ENCODE data around the gene TWF2. TPM values are rescaled to one million over a fixed set of nuclear protein-coding genes. Genes with fewer than 3 reads are reported as not detected.

The TWF2 gene
- total and polyA plus RNA-seq, 2 of the 13 experiments (the other 11 are each of a cell fraction or from before 2014, with no cell fraction given): 45.5 to 108 TPM

- TF ChIP-seq, protein P1, sequence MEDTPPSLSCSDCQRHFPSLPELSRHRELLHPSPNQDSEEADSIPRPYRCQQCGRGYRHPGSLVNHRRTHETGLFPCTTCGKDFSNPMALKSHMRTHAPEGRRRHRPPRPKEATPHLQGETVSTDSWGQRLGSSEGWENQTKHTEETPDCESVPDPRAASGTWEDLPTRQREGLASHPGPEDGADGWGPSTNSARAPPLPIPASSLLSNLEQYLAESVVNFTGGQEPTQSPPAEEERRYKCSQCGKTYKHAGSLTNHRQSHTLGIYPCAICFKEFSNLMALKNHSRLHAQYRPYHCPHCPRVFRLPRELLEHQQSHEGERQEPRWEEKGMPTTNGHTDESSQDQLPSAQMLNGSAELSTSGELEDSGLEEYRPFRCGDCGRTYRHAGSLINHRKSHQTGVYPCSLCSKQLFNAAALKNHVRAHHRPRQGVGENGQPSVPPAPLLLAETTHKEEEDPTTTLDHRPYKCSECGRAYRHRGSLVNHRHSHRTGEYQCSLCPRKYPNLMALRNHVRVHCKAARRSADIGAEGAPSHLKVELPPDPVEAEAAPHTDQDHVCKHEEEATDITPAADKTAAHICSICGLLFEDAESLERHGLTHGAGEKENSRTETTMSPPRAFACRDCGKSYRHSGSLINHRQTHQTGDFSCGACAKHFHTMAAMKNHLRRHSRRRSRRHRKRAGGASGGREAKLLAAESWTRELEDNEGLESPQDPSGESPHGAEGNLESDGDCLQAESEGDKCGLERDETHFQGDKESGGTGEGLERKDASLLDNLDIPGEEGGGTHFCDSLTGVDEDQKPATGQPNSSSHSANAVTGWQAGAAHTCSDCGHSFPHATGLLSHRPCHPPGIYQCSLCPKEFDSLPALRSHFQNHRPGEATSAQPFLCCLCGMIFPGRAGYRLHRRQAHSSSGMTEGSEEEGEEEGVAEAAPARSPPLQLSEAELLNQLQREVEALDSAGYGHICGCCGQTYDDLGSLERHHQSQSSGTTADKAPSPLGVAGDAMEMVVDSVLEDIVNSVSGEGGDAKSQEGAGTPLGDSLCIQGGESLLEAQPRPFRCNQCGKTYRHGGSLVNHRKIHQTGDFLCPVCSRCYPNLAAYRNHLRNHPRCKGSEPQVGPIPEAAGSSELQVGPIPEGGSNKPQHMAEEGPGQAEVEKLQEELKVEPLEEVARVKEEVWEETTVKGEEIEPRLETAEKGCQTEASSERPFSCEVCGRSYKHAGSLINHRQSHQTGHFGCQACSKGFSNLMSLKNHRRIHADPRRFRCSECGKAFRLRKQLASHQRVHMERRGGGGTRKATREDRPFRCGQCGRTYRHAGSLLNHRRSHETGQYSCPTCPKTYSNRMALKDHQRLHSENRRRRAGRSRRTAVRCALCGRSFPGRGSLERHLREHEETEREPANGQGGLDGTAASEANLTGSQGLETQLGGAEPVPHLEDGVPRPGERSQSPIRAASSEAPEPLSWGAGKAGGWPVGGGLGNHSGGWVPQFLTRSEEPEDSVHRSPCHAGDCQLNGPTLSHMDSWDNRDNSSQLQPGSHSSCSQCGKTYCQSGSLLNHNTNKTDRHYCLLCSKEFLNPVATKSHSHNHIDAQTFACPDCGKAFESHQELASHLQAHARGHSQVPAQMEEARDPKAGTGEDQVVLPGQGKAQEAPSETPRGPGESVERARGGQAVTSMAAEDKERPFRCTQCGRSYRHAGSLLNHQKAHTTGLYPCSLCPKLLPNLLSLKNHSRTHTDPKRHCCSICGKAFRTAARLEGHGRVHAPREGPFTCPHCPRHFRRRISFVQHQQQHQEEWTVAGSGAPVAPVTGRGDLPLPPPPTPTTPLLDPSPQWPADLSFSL (CRISPR knock-in tag; IDR thresholded peaks at IDR 0.05): no peak
- TF ChIP-seq ZNF235 (CRISPR knock-in tag; IDR thresholded peaks at IDR 0.05; ENCODE audit: borderline replicate concordance) (no peak), HCFC1 (IDR thresholded peaks at IDR 0.05; ENCODE audit: low read depth, low read length) (no peak; the same call in 1 of the 2 replicates), KDM4B (CRISPR knock-in tag; IDR thresholded peaks at IDR 0.05) (no peak), HIC2 (CRISPR knock-in tag; IDR thresholded peaks at IDR 0.05; ENCODE audit: low read depth) (no peak), ZBTB7A (CRISPR knock-in tag; IDR thresholded peaks at IDR 0.05) (no peak), BRD4 (CRISPR knock-in tag; IDR thresholded peaks at IDR 0.05) (peak; percentile 84; the same call in 1 of the 2 replicates), ZNF772 (CRISPR knock-in tag; IDR thresholded peaks at IDR 0.05) (peak; percentile 75), PAWR (CRISPR knock-in tag; IDR thresholded peaks at IDR 0.05; ENCODE audit: borderline replicate concordance) (no peak; the same call in 1 of the 2 replicates), ZNF549 (CRISPR knock-in tag; IDR thresholded peaks at IDR 0.05) (no peak), ATF2 (CRISPR knock-in tag; IDR thresholded peaks at IDR 0.05) (peak; percentile 83; the same call in 1 of the 2 replicates), NR2F1 (CRISPR knock-in tag; IDR thresholded peaks at IDR 0.05) (no peak), NR2C2 (CRISPR knock-in tag; IDR thresholded peaks at IDR 0.05; ENCODE audit: borderline replicate concordance) (no peak; the same call in 1 of the 2 replicates), TEAD2 (CRISPR knock-in tag; IDR thresholded peaks at IDR 0.05) (no peak)
- TF ChIP-seq, protein P2, sequence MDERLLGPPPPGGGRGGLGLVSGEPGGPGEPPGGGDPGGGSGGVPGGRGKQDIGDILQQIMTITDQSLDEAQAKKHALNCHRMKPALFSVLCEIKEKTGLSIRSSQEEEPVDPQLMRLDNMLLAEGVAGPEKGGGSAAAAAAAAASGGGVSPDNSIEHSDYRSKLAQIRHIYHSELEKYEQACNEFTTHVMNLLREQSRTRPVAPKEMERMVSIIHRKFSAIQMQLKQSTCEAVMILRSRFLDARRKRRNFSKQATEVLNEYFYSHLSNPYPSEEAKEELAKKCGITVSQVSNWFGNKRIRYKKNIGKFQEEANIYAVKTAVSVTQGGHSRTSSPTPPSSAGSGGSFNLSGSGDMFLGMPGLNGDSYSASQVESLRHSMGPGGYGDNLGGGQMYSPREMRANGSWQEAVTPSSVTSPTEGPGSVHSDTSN (CRISPR knock-in tag; IDR thresholded peaks at IDR 0.05): no peak
- TF ChIP-seq, protein P3, sequence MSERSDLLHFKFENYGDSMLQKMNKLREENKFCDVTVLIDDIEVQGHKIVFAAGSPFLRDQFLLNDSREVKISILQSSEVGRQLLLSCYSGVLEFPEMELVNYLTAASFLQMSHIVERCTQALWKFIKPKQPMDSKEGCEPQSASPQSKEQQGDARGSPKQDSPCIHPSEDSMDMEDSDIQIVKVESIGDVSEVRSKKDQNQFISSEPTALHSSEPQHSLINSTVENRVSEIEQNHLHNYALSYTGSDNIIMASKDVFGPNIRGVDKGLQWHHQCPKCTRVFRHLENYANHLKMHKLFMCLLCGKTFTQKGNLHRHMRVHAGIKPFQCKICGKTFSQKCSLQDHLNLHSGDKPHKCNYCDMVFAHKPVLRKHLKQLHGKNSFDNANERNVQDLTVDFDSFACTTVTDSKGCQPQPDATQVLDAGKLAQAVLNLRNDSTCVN (CRISPR knock-in tag; IDR thresholded peaks at IDR 0.05; ENCODE audit: borderline replicate concordance): no peak
Measured at GRCh38 chr3:52278510-52279069, 39.6 kb upstream of the TWF2 start, which contains the start of gene WDR82 (continued).
